Suprapubic skin (tissue), 4 donors: ENCODE results near the gene RNASEH2B.

Experiments used
- EP300 ChIP-seq: sonication (generic); formaldehyde crosslinking; IDR thresholded peaks from one replicate; pipeline ENCODE4 v1.6.1; 2017; ENCODE audit warnings: antibody characterized with exemption
- POLR2A ChIP-seq, 2 donors: fragments of 450-650 bp; IDR thresholded peaks; one replicate each; pipeline ENCODE4 v1.6.1; 2017; ENCODE audit warnings: antibody characterized with exemption in 2 of 2, mild to moderate bottlenecking in 2 of 2, moderate library complexity in 2 of 2
- POLR2AphosphoS5 ChIP-seq, 3 donors: sonication (generic); formaldehyde crosslinking; IDR thresholded peaks; one replicate each; pipeline ENCODE4 v1.6.1; 2017; ENCODE audit warnings: antibody characterized with exemption in 3 of 3
- TF ChIP-seq, protein P1 (sequence below), 2 donors: fragments of 200-600 bp in 1 of 2; fragments of 450-650 bp in 1 of 2; sonication (generic) in 1 of 2; IDR thresholded peaks; one replicate each; pipeline ENCODE4 v1.5.1; 2016 to 2019; ENCODE audit warnings: antibody characterized with exemption in 2 of 2, mild to moderate bottlenecking in 1 of 2, moderate library complexity in 1 of 2

DNA sequence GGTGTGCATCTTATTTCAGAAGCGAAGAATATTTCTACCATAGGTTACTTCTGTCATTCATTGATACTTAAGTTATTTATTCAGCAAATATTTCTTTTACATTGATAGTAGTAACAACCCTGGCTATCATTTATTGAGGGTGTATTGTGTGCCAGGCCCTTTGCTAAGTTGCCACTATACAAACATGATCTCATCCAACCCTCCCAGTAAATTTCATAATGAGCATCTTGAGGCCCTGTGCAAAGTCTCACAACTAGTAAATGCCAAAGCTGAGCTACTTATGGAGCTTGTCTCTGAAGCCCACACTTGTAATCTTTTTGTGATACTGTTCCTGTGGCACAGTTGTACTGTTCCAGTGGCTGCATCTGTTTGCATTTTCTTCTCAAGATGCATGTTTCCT is 36.1 kb downstream of the RNASEH2B start:
- TF ChIP-seq, protein P1, sequence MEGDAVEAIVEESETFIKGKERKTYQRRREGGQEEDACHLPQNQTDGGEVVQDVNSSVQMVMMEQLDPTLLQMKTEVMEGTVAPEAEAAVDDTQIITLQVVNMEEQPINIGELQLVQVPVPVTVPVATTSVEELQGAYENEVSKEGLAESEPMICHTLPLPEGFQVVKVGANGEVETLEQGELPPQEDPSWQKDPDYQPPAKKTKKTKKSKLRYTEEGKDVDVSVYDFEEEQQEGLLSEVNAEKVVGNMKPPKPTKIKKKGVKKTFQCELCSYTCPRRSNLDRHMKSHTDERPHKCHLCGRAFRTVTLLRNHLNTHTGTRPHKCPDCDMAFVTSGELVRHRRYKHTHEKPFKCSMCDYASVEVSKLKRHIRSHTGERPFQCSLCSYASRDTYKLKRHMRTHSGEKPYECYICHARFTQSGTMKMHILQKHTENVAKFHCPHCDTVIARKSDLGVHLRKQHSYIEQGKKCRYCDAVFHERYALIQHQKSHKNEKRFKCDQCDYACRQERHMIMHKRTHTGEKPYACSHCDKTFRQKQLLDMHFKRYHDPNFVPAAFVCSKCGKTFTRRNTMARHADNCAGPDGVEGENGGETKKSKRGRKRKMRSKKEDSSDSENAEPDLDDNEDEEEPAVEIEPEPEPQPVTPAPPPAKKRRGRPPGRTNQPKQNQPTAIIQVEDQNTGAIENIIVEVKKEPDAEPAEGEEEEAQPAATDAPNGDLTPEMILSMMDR (IDR thresholded peaks at IDR 0.05): no peak
- TF ChIP-seq POLR2A (IDR thresholded peaks at IDR 0.05) (no peak), POLR2AphosphoS5 (IDR thresholded peaks at IDR 0.05) (no peak), EP300 (no peak)
